ENCODE data around the gene TSPAN9.

DNA sequence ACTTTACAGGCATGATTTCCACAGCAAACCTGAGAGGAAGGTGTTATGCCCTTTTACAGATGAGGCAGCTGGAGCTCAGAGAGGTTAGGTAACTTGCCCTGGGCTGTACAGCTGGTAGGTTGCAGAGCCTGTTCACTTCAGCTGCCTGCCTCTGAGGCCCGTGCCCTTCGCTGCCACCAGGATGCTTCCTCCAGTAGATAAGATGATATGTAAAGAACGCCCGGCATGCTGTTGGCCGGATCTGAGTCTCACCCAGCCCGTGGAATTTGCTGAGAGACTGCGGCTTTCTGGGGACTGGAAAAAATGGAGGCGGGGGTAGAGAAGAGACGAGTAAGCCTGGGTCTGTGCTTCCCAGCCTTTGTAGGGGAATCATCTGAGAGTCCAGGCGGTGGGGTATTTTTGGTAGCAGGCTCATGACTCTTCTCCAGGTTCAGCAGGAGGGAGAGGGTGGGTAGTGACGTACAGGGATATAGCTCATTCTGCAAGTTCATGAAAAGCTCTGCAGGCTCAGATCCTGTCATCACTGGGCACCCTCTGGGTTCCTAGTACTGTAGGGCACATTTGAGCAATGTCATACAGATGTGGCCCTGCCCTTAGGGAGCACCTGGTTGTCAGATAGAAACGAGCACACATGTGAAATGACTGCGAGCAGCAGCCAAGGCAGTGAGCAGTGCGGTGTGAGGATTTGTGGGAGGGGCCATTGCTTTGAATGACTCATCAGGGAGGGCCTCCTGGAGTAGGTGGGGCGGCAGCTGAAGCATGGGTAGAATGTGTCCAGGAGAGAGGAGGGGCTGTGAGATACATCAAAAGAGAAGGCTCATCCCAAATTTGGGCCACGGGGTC is 159.4 kb downstream of the TSPAN9 start:
- TF ChIP-seq, protein P1, sequence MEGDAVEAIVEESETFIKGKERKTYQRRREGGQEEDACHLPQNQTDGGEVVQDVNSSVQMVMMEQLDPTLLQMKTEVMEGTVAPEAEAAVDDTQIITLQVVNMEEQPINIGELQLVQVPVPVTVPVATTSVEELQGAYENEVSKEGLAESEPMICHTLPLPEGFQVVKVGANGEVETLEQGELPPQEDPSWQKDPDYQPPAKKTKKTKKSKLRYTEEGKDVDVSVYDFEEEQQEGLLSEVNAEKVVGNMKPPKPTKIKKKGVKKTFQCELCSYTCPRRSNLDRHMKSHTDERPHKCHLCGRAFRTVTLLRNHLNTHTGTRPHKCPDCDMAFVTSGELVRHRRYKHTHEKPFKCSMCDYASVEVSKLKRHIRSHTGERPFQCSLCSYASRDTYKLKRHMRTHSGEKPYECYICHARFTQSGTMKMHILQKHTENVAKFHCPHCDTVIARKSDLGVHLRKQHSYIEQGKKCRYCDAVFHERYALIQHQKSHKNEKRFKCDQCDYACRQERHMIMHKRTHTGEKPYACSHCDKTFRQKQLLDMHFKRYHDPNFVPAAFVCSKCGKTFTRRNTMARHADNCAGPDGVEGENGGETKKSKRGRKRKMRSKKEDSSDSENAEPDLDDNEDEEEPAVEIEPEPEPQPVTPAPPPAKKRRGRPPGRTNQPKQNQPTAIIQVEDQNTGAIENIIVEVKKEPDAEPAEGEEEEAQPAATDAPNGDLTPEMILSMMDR (IDR thresholded peaks at IDR 0.05), result no peak
- no peak for TF ChIP-seq POLR2AphosphoS5 (IDR thresholded peaks at IDR 0.05; ENCODE audit: low read depth, low read length)
